ENCODE results near the gene STK10. TPM values are rescaled to one million over a fixed set of nuclear protein-coding genes. Genes with fewer than 3 reads are reported as not detected.
A peak's percentile ranks its signal among the peaks of the same experiment; 100 is the strongest.
"Not testable (repeated sequence)": the region's sequence is repeated elsewhere in the genome, so short reads cannot be mapped to it uniquely, and the experiment has no call there.

Gene STK10
- total RNA-seq, 1 experiment from 2014 or later = 18.1 TPM

DNA sequence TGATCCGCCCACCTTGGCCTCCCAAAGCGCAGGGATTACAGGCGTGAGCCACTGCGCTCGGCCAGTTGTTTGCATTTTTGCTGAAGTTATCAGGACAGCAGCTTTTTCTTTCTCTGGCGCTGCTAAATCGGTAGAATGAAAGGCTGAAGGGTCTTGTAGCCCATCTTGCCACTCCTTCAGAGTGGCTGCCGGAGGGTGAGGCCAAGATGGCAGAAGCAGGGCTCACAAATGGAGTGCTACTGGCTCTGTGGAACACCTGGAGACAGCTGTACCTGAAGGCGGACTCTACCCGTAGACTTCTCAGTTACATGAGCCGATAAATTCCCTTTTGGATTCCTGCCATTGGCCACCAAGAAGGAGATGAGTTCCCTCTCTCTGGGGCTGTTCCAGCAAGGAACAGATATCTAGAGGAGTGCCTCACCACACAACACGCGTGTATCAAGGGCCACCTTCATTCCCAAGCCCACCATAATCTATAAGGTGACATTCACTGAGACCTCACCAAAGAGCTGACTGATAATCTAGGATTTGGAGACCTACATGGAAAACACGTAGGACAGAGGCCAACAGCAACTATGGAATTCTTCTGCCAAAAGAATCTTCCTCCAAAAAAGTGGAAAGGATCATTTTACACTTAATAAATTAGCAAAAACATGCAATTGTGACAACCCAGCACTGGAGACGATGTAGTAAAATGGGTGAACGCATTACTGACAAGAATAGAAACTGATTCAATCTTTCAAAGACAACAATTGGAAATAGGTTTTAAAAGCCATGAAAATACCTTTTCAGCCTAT, 21.8 kb downstream of the STK10 start:
- DNase-seq (ENCODE audit: low read depth) = no peak

DNA sequence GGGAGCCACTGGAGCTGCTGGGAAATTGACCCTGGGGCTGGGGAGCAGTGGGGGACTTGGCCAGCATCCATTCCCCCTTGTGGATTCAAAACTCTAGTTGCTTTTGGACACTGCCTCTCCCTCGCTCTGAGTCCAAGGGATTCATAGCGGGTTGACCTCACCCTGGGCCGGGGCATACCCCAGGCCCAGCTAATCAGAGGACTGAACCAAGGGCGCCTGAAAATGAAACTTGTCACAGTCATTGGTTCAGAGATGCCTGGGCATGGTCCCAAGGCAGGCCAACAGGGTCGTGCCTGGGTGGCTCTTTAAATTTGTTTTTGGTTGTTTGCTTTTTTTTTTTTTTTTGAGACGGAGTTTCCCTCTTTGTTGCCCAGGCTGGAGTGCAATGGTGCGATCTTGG, 22.6 kb downstream of the STK10 start:
- no peak for DNase-seq (ENCODE audit: low read depth)

DNA sequence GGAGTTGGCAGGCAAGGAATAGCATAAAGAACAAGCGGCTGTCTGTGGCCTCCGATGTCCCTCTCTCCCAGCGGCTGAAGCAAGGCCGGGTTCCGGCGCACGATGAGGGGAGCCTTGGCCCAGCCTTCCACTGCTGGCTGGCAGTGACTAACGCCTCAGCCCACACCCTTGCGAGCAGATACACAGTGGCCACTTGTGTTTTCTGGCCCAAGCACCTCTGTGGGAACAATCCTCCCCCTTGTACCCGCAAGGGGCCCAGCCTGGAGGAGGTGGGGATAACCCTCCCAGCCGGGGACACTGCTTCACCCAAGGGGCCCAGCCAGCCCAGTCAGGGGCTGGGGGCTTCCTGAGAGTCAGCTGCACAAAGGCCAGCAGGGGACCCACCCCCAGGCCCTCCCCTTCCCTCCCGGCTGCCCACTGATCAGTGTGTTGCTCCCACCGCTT, 23.2 kb downstream of the STK10 start:
- no peak for DNase-seq (ENCODE audit: low read depth)

- peak; percentile 19 for DNase-seq (ENCODE audit: low read depth)
Measured at GRCh38 chr5:172163346-172163745, 24.7 kb downstream of the STK10 start.

DNA sequence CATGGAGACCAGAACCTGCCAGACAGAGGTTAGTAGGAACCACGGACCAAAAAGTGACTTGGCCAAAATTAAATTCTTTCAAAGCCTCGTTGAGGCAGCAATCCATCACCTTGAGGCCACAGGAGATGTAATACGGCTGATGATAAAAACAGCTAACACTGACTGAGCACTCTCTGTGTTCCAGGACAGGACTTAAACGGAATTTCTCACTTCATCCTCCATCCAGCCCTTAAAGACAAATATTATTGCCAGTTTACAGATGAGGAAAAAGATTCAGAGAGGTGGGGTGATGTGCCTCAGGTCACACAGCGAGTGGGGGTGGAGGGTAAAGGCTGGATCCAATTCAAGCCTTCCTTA, 25.1 kb downstream of the STK10 start:
- no peak for DNase-seq (ENCODE audit: low read depth)

- peak; percentile 28 for DNase-seq (ENCODE audit: low read depth)
Measured at GRCh38 chr5:172162323-172162986, 25.6 kb downstream of the STK10 start.

DNA sequence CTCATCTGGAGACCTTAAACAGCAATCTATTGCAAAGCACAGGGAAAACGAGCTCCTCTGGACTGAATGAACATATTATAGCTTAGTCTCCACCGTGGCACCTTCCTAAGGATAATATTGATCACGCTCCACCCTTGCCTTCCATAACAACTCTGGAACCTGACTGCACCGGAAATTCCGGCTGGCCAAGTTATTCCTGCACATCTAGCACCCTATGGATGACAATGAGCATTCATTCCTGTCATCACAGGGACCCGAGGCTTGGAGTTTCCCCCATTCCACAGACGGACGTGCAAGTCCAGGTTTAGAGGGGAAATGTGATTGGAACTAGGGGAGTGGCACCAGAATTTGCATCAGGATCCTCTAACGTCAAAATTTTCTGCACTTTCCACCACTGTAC, 27.5 kb downstream of the STK10 start:
- DNase-seq (ENCODE audit: low read depth) = no peak

- no peak for DNase-seq (ENCODE audit: low read depth)
Measured at GRCh38 chr5:172159016-172159415, 29.0 kb downstream of the STK10 start.

GRCh38 chr5:172156541-172156994, 31.5 kb downstream of the STK10 start:
- DNase-seq (ENCODE audit: low read depth) = no peak

DNA sequence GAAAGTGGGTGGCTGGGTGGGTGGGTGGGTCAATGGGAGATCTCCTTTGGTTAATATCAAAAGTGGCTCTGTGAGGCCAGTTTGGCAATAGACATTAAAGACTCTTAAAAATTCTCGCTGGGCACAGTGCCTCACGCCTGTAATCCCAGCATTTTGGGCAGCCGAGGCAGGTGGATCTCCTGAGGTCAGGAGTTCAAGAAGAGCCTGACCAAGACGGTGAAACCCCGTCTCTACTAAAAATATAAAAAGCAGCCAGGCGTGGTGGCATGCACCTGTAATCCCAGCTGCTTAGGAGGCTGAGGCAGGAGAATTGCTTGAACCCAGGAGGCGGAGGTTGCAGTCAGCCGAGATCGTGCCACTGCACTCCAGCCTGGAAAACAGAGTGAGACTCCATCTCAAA, 32.9 kb downstream of the STK10 start:
- DNase-seq (ENCODE audit: low read depth) = not testable (repeated sequence)

- no peak for DNase-seq (ENCODE audit: low read depth)
Measured at GRCh38 chr5:172153695-172154094, 34.3 kb downstream of the STK10 start.

- no peak for DNase-seq (ENCODE audit: low read depth)
Measured at GRCh38 chr5:172151661-172152210, 36.3 kb downstream of the STK10 start.

- peak; percentile 40 for DNase-seq (ENCODE audit: low read depth)
Measured at GRCh38 chr5:172150514-172151425, 37.3 kb downstream of the STK10 start.

DNA sequence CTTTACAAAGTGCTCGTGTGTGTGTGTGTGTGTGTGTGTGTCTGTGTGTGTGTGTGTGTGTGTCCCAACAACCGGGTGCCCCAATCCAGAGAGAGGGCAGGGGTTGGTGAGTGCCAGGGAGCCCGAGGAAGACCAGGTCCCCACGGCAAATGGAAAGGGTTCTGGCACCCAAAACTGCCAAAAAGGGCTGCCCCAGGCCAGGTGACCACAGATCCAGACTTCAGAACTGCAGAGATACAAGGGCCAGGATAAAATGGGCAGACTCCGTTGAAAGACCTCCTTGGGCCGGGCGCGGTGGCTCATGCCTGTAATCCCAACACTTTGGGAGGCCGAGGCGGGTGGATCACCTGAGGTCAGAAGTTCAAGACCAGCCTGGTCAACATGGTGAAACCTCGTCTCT, 38.5 kb downstream of the STK10 start:
- DNase-seq (ENCODE audit: low read depth) = not testable (repeated sequence)

- DNase-seq (ENCODE audit: low read depth) = peak; percentile 33
Measured at GRCh38 chr5:172149073-172149472, 39.0 kb downstream of the STK10 start.

DNA sequence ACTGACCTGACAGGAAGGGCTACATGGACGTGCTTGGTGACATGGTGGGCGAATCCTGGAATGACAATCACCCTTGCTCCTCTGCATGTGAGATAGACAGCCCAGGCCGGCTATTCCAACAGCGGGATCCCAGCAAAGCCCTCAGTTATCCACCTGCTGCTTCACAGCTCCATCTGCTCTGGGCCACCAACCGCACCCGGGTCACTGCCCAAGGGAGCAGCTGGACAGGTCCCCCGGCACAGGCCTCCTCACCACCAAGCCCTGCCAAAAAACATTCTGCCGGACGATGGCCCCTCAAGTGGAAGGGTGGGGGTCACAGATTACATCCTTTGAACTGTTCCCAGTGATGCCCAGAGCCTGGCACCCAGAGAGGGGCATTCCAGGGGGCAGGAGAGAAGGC, 39.6 kb downstream of the STK10 start:
- no peak for DNase-seq (ENCODE audit: low read depth)

- DNase-seq (ENCODE audit: low read depth) = no peak
Measured at GRCh38 chr5:172147857-172148256, 40.2 kb downstream of the STK10 start.

GRCh38 chr5:172146748-172147092, 41.3 kb downstream of the STK10 start:
- DNase-seq (ENCODE audit: low read depth) = no peak

DNA sequence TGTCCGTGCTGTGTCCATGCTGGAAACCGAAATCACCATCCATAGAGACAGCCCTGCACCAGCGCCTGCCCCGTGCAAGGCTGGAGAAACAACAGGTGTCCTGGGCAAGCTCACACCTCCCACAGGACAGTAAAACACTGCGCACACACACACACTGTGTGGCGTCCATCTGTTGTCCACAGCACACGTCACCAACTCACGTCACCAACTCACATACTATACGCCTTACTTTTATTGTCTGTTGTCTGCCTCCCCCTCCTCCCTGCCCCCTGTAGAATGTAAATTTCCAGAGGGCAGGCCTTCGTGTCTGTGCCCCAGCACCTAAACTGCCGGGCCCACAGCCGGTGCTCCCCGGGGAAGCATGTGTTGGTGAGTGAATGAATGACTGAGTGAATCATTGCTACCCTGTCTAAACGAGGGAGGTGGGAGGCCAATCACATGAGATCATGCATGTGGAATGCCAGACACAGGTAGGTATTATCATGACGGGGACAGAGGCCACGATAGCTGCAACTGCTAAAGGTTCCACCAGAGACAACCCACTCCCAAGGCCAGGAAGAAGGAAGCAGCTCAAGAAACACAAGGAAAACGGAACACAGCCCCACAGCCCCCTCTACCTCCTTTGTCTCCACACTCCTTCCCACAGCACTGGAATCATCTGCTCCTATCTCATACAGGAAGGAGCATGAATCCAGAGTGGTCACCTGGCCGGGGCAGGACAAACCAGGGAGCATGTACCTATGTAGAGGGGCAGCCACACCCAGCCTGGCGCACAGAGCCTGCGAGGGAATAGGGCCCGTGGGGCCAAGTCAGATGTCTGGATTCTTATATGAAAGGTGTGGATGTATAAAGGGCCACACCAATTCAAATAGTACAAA, 41.9 kb downstream of the STK10 start:
- DNase-seq (ENCODE audit: low read depth) = no peak

GRCh38 chr5:172144931-172145869, 42.8 kb downstream of the STK10 start:
- DNase-seq (ENCODE audit: low read depth) = no peak
